Measurements from ENCODE around the gene ARL6IP4.
"Not testable (repeated sequence)": the region's sequence is repeated elsewhere in the genome, so short reads cannot be mapped to it uniquely, and the experiment has no call there.

ARL6IP4 gene

GRCh38 chr12:123013185-123014095 lies 33.0 kb downstream of the ARL6IP4 start:
- Histone ChIP-seq H4K20me1 (peaks cover 0 to 8% (median 0%) of the 10 kb centered on the region in 11 experiments; a peak in 1 of 22 replicates), H3K4me3 (no peak overlapping the region), H3K4me1 (peaks cover 0 to 26% (median 14%) of the 10 kb centered on the region in 10 experiments; a peak in 16 of 20 replicates), H3K9ac (0 out of 22 replicates have a peak overlapping the region, but pooled peaks of 1 of the 11 experiments have one; percentile 6), H3K27ac (peak overlapping the region in 2 of 11 experiments; percentile 53 to 55; a peak in 2 of 22 replicates), H3K9me3 (replicated peaks in 1 of 11) (no peaks in the 10 kb centered on the region), H3K27me3 (no peaks in the 10 kb centered on the region), H3K36me3 (peaks cover 0 to 60% (median 37%) of the 10 kb centered on the region in 11 experiments; a peak in 11 of 22 replicates), H3K4me2 (no peak overlapping the region)
- no peak for TF ChIP-seq Cebpa-rat (IDR thresholded peaks at IDR 0.05)

- not testable (repeated sequence) for H3K27me3 ChIP-seq; H3K4me3 ChIP-seq; H3K27ac ChIP-seq; H3K4me2 ChIP-seq; H3K9me3 ChIP-seq (replicated peaks in 1 of 11); H4K20me1 ChIP-seq; H3K9ac ChIP-seq
- H3K4me1 ChIP-seq, result peaks cover 0 to 27% (median 14%) of the 10 kb centered on the region in 10 experiments; a peak in 16 of 20 replicates
- H3K36me3 ChIP-seq, result peaks cover 0 to 50% (median 28%) of the 10 kb centered on the region in 11 experiments; a peak in 10 of 22 replicates
Observed at GRCh38 chr12:123014473-123014872, 34.0 kb downstream of the ARL6IP4 start.

- no peaks in the 10 kb centered on the region for H3K27me3 ChIP-seq
- no peak overlapping the region for H3K4me2 ChIP-seq
- no peak for TF ChIP-seq Cebpa-rat (IDR thresholded peaks at IDR 0.05)
- H3K4me1 ChIP-seq, result peaks cover 0 to 15% (median 4%) of the 10 kb centered on the region in 10 experiments; a peak in 12 of 20 replicates
- H3K36me3 ChIP-seq, result peaks cover 0 to 22% (median 14%) of the 10 kb centered on the region in 11 experiments; a peak in 9 of 22 replicates
- H3K27ac ChIP-seq, result no peak overlapping the region
- peaks cover 0 to 25% (median 0%) of the 10 kb centered on the region in 11 experiments; a peak in 3 of 22 replicates for H4K20me1 ChIP-seq
- H3K9me3 ChIP-seq (replicated peaks in 1 of 11), result no peaks in the 10 kb centered on the region
- no peak overlapping the region for H3K4me3 ChIP-seq
- H3K9ac ChIP-seq, result no peak overlapping the region
Observed at GRCh38 chr12:123017753-123018152, 37.3 kb downstream of the ARL6IP4 start.

GRCh38 chr12:123019841-123020138 lies 39.3 kb downstream of the ARL6IP4 start:
- Histone ChIP-seq H3K36me3 (peaks cover 0 to 8% (median 0%) of the 10 kb centered on the region in 11 experiments; a peak in 4 of 22 replicates), H3K27ac (no peak overlapping the region), H3K4me3 (no peak overlapping the region), H3K4me2 (no peak overlapping the region), H3K9me3 (replicated peaks in 1 of 11) (no peaks in the 10 kb centered on the region), H3K4me1 (peaks cover 5 to 34% (median 17%) of the 10 kb centered on the region in 10 experiments; a peak in 15 of 20 replicates), H3K27me3 (no peaks in the 10 kb centered on the region), H4K20me1 (peaks cover 0 to 23% (median 0%) of the 10 kb centered on the region in 11 experiments; a peak in 4 of 22 replicates), H3K9ac (no peak overlapping the region)
- TF ChIP-seq Cebpa-rat (IDR thresholded peaks at IDR 0.05), result no peak

GRCh38 chr12:123021688-123022604 lies 41.5 kb downstream of the ARL6IP4 start:
- H3K9ac ChIP-seq, result no peak overlapping the region
- H3K27ac ChIP-seq, result no peak overlapping the region
- H3K4me3 ChIP-seq, result no peak overlapping the region
- H4K20me1 ChIP-seq, result peaks cover 0 to 28% (median 0%) of the 10 kb centered on the region in 11 experiments; a peak in 4 of 22 replicates
- no peaks in the 10 kb centered on the region for H3K27me3 ChIP-seq
- H3K36me3 ChIP-seq, result peaks cover 0 to 19% (median 0%) of the 10 kb centered on the region in 11 experiments; a peak in 5 of 22 replicates
- H3K9me3 ChIP-seq (replicated peaks in 1 of 11), result no peaks in the 10 kb centered on the region
- peak overlapping the region in 2 of 11 experiments; percentile 8 to 44; a peak in 1 of 22 replicates for H3K4me2 ChIP-seq
- no peak for TF ChIP-seq Cebpa-rat (IDR thresholded peaks at IDR 0.05)
- peaks cover 6 to 43% (median 21%) of the 10 kb centered on the region in 10 experiments; a peak in 15 of 20 replicates for H3K4me1 ChIP-seq

- TF ChIP-seq Cebpa-rat (IDR thresholded peaks at IDR 0.05), result no peak
- H3K9ac ChIP-seq, result no peak overlapping the region
- peaks cover 0 to 19% (median 0%) of the 10 kb centered on the region in 11 experiments; a peak in 6 of 22 replicates for H3K36me3 ChIP-seq
- no peaks in the 10 kb centered on the region for H3K27me3 ChIP-seq
- peaks cover 0 to 34% (median 0%) of the 10 kb centered on the region in 11 experiments; a peak in 4 of 22 replicates for H4K20me1 ChIP-seq
- no peak overlapping the region for H3K4me3 ChIP-seq
- no peak overlapping the region for H3K27ac ChIP-seq
- H3K4me1 ChIP-seq, result peaks cover 6 to 52% (median 28%) of the 10 kb centered on the region in 10 experiments; a peak in 18 of 20 replicates
- peak overlapping the region in 7 of 11 experiments; percentile 5 to 44 (median 33); a peak in 10 of 22 replicates for H3K4me2 ChIP-seq
- no peaks in the 10 kb centered on the region for H3K9me3 ChIP-seq (replicated peaks in 1 of 11)
Observed at GRCh38 chr12:123022846-123023245, 42.4 kb downstream of the ARL6IP4 start.

GRCh38 chr12:123024819-123025391 lies 44.4 kb downstream of the ARL6IP4 start:
- TF ChIP-seq Cebpa-rat (IDR thresholded peaks at IDR 0.05), result no peak
- H3K4me2 ChIP-seq, result peak overlapping the region in 6 of 11 experiments; percentile 0 to 36 (median 16); a peak in 5 of 22 replicates
- H3K27me3 ChIP-seq, result no peaks in the 10 kb centered on the region
- H3K4me3 ChIP-seq, result no peak overlapping the region
- H3K9ac ChIP-seq, result no peak overlapping the region
- peaks cover 0 to 19% (median 0%) of the 10 kb centered on the region in 11 experiments; a peak in 7 of 22 replicates for H3K36me3 ChIP-seq
- peaks cover 0 to 39% (median 0%) of the 10 kb centered on the region in 11 experiments; a peak in 4 of 22 replicates for H4K20me1 ChIP-seq
- H3K27ac ChIP-seq, result no peak overlapping the region
- H3K9me3 ChIP-seq (replicated peaks in 1 of 11), result no peaks in the 10 kb centered on the region
- peaks cover 17 to 63% (median 47%) of the 10 kb centered on the region in 10 experiments for H3K4me1 ChIP-seq
